Psoas muscle (tissue), 8 donors: ENCODE data around the gene PTPRK. TPM values are rescaled to one million over a fixed set of nuclear protein-coding genes. Genes with fewer than 3 reads are reported as not detected.

Experiments
- ATAC-seq, 4 donors: fragments of 200-7000 bp; cut with Tn5 transposase; one replicate each; pipeline ENCODE4 v1.9.1; 2020; ENCODE audit warnings: moderate library complexity in 3 of 4, mild to moderate bottlenecking in 2 of 4
- DNase-seq, 2 donors: peaks; one replicate each; pipeline ENCODE4 v3.0.0-alpha.2; 2020
- H3K27ac ChIP-seq: fragments of 200-600 bp; one replicate; pipeline ENCODE4 v1.8.0; 2022
- H3K27me3 ChIP-seq, 3 donors: fragments of 200-600 bp in 1 of 3; one replicate each; pipeline versions ENCODE4 v1.6.1 to v1.8.0; 2013 to 2022; ENCODE audit warnings: low read length in 2 of 3, mild to moderate bottlenecking in 2 of 3, moderate library complexity in 1 of 3; ENCODE audit not compliant: insufficient read depth in 3 of 3
- H3K36me3 ChIP-seq, 2 donors: fragments of 200-600 bp in 1 of 2; one replicate each; pipeline versions ENCODE4 v1.6.1 to v1.8.0; 2013 to 2022; ENCODE audit warnings: low read depth in 1 of 2, mild to moderate bottlenecking in 1 of 2, moderate library complexity in 1 of 2; ENCODE audit not compliant: insufficient read depth in 1 of 2
- H3K4me1 ChIP-seq: fragments of 200-600 bp; one replicate; pipeline ENCODE4 v1.8.0; 2022
- H3K4me3 ChIP-seq: fragments of 200-600 bp; one replicate; pipeline ENCODE4 v1.8.0; 2022; ENCODE audit warnings: mild to moderate bottlenecking
- H3K9me3 ChIP-seq: fragments of 200-600 bp; one replicate; pipeline ENCODE4 v1.8.0; 2022
- CTCF ChIP-seq: fragments of 200-600 bp; IDR thresholded peaks from one replicate; pipeline ENCODE4 v1.8.0; 2022; ENCODE audit warnings: antibody characterized with exemption
- WGBS, 3 donors: extraction: QIAGEN DNeasy Blood & Tissue Kit; methylation state at CpG; one replicate each; pipeline versions ENCODE4 v1.1.6 to v1.1.7; 2013; 5-methylcytosine and 5-hydroxymethylcytosine counted together
- intact Hi-C, 2 donors: fragments of 100-400 bp; cut with DNase I; formaldehyde crosslinking; loops; one replicate each; pipeline versions ENCODE4 v1.11.0 to v1.14.2; 2022
- polyA plus RNA-seq, 3 donors: library from polyadenylated mRNA; stranded (reverse); fragments of 200-250 nt; gene quantifications; one replicate each; pipeline ENCODE4 v1.2.3, GENCODE V29; 2013
- total RNA-seq, 4 donors: library from RNA; stranded (reverse); fragmentation: NEBNext Ultra II Directional in 2 of 4; extraction: Animal tissue kit (Norgen Biotek cat#: 25700) in 2 of 4; gene quantifications; one replicate each; pipeline versions ENCODE4 v1.2.1 to v1.2.4, GENCODE V29; 2021 to 2023
- donor health status: healthy with polysubstance abuse.
- donor health status: DM: no; HTN: no; CAD: no; lungs with moderate emphysema.
- donor health status: Bipolar disorder and iron deficiency.
- donor health status: healthy.
- donor health status: DM: yes; HTN: yes; CAD: no.
- donor health status: DM: no; HTN: no; CAD: no.
- donor health status: DM: no; HTN: no; CAD: no.
- donor health status: DM: yes; HTN: yes; CAD: no.

Gene PTPRK
- total and polyA plus RNA-seq, 7 donors, result 3.2 to 10.6 (median 9.1) TPM

- WGBS, 3 donors, result 43 to 80% (median 50%) methylated on average over 1 of the region's 1 CpG
- DNase-seq (no peak), ATAC-seq (no peak)
- no peak overlapping the region for H3K27ac ChIP-seq
- H3K27me3 ChIP-seq, result no peaks in the 10 kb centered on the region
- intact Hi-C loops, result loop anchor here in 1 of 2 donors (5.0 kb wide), 1 partner anchor 1885 kb away; no protein-coding TSS in a partner anchor
- no peaks in the 10 kb centered on the region for H3K36me3 ChIP-seq
- no peak for TF ChIP-seq CTCF
- no peaks in the 10 kb centered on the region for H3K9me3 ChIP-seq
- peaks cover 16% of the 10 kb centered on the region for H3K4me1 ChIP-seq
- no peak overlapping the region for H3K4me3 ChIP-seq
These were observed 182.8 kb downstream of the PTPRK start for GRCh38 chr6:128337619-128338018.

DNA sequence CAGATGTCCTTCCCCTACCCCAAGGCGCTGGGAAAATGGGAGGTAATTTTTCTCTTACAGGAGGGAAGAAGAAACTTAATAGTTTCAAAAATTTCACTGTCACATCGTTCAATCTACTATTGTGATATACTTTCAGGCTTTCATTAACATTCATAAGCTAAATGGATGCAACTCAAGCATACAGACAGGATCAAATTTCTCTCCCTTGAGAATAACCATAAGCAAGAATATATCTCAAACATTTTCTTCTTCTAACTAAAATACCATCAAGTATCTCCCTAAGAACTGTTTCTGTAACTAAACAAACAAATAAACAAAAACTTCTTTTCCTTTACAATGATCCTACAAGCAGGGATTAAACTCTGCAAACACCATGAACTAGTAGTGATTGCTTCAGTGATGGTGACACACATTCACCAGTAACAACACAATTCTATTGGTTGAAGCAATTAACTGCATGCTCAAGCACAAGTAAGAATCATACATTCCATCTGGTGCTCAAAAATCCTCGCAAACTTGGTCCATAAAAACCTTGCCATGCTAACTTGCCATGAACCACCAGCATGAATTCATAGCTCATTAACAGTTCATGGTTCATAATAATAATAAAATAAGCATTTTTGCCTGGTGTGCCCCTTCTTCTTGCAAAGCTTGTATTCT is 183.8 kb downstream of the PTPRK start:
- TF ChIP-seq CTCF, result no peak
- Histone ChIP-seq H3K4me1 (peaks cover 16% of the 10 kb centered on the region), H3K27ac (no peak overlapping the region), H3K9me3 (no peaks in the 10 kb centered on the region), H3K27me3 (no peaks in the 10 kb centered on the region), H3K4me3 (no peak overlapping the region), H3K36me3 (no peaks in the 10 kb centered on the region)
- intact Hi-C loops, result loop anchor here in 1 of 2 donors (5.0 kb wide), 1 partner anchor 1884 kb away; no protein-coding TSS in a partner anchor
- DNase-seq (no peak), ATAC-seq (no peak)
- 58 to 62% (median 61%) methylated on average over 3 of the region's 3 CpGs for WGBS, 3 donors

DNA sequence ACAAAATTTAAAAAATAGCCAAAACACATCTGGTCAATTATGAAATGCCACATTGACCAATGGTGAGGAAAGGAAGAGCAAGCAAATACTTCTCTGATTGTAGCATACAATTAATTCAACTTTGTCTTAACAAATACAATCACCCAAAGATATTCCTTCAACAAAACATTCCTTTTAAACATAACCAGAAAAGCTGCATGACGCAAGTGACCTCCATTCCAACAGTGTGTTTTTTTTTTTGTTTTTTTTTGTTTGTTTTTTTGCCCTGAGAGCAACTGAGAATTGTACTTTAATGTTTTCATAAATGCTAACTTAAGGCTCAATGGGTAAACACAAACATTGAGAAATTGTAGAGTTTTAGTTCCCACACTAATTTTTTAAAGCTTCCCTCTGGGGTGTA is 184.4 kb downstream of the PTPRK start:
- no peaks in the 10 kb centered on the region for H3K9me3 ChIP-seq
- DNase-seq, result no peak
- no peak overlapping the region for H3K4me3 ChIP-seq
- no peaks in the 10 kb centered on the region for H3K36me3 ChIP-seq
- H3K4me1 ChIP-seq, result peaks cover 16% of the 10 kb centered on the region
- H3K27me3 ChIP-seq, result no peaks in the 10 kb centered on the region
- ATAC-seq, result no peak
- WGBS, 3 donors, result 83 to 90% (median 88%) methylated on average over 1 of the region's 1 CpG
- no peak for TF ChIP-seq CTCF
- no peak overlapping the region for H3K27ac ChIP-seq
- intact Hi-C loops, result loop anchor here in 1 of 2 donors (5.0 kb wide), 1 partner anchor 1884 kb away; no protein-coding TSS in a partner anchor

DNA sequence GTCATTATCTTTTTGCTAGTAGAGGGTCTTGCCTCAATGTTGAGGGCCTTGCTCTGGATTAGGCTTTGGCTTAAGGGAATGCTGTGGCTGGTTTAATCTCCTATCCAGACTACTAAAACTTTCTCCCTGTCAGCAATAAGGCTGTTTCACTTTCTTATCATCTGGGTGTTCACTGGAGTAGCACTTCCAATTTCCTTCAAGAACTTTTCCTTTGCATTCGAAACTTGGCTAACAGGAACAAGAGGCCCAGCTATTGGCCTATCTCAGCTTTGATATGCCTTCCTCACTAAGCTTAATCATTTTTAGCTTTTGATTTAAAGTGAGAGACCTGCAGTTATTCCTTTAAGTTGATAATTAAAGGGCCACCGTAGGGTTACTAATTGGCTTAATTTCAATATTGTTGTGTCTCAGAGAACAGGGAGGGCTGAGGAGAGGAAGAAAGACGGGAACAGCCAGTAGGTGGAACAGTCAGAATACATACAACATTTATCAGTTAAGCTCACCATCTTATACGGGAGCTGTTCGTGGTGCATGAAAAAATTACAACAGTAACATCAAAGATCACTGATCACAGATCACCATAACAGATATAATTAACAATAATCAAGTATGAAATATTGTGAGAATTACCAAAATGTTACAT is 186.7 kb downstream of the PTPRK start:
- intact Hi-C loops, result no loop called here
- Histone ChIP-seq H3K9me3 (no peaks in the 10 kb centered on the region), H3K36me3 (no peaks in the 10 kb centered on the region), H3K27me3 (no peaks in the 10 kb centered on the region), H3K27ac (no peak overlapping the region), H3K4me3 (no peak overlapping the region), H3K4me1 (no peaks in the 10 kb centered on the region)
- DNase-seq, result no peak
- ATAC-seq, result no peak
- 74 to 82% (median 81%) methylated on average over 5 of the region's 5 CpGs for WGBS, 3 donors
- TF ChIP-seq CTCF, result no peak
